Progenitor cell of endocrine pancreas (in vitro differentiated cells): ENCODE measurements around the gene NDUFS6. TPM values are rescaled to one million over a fixed set of nuclear protein-coding genes. Genes with fewer than 3 reads are reported as not detected.
A peak's percentile ranks its signal among the peaks of the same experiment; 100 is the strongest.

Experiments used
- DNase-seq: peaks from one replicate; pipeline ENCODE4 v3.0.0; 2021; ENCODE audit warnings: low spot score; ENCODE audit not compliant: unreplicated experiment
- H3K27ac Mint-ChIP-seq: 2 replicates; pipeline ENCODE4 v1.8.0; 2021; ENCODE audit warnings: mild to moderate bottlenecking, moderate library complexity, mixed read lengths
- H3K27me3 Mint-ChIP-seq: 2 replicates; pipeline ENCODE4 v1.8.0; 2021; ENCODE audit warnings: mixed read lengths
- H3K36me3 Mint-ChIP-seq: 2 replicates; pipeline ENCODE4 v1.8.0; 2022; ENCODE audit warnings: mixed read lengths; ENCODE audit not compliant: insufficient read depth
- H3K4me1 Mint-ChIP-seq: 2 replicates; pipeline ENCODE4 v1.8.0; 2021; ENCODE audit warnings: low read depth, mixed read lengths
- H3K4me3 Mint-ChIP-seq: 2 replicates; pipeline ENCODE4 v1.8.0; 2021; ENCODE audit warnings: low read depth, mild to moderate bottlenecking, moderate library complexity, mixed read lengths
- H3K9me3 Mint-ChIP-seq: 2 replicates; pipeline ENCODE4 v1.8.0; 2021; ENCODE audit warnings: low read depth, mixed read lengths
- CTCF ChIP-seq: fragments of 200-600 bp; sonication (generic); IDR thresholded peaks from one replicate; pipeline ENCODE4 v1.5.0; 2021; ENCODE audit warnings: antibody characterized with exemption, mild to moderate bottlenecking; ENCODE audit not compliant: unreplicated experiment
- long read RNA-seq: library from polyadenylated mRNA; unstranded; transcript quantifications from one replicate; pipeline ENCODE4 v2.0.0, GENCODE V29; 2020
- total RNA-seq: library from RNA; stranded (reverse); gene quantifications from 2 replicates; pipeline ENCODE4 v1.2.1, GENCODE V29; 2021

The NDUFS6 gene
- 33.0 and 36.4 TPM in 2 replicates for total RNA-seq
- long read RNA-seq, transcript NDUFS6-201 (4 exons, 1,082 nt) = major isoform, 10 of 17 reads
- long read RNA-seq, partial matches to known transcripts = 5 of 17 reads
- long read RNA-seq, other reads (novel, unspliced or antisense) = 2 of 17 reads

GRCh38 chr5:1801222-1801966 is at the start of gene NDUFS6:
Gene NDUFS6, plus strand, starts transcription at chr5:1801407. Its CDS starts 11 bp downstream, at chr5:1801418.
- Mint-ChIP-seq H3K27ac (peak within 1 kb of the TSS; percentile 99), H3K9me3 (no peaks in the 10 kb centered on the region), H3K4me1 (peaks cover 19% of the 10 kb centered on the region), H3K36me3 (peaks cover 7% of the 10 kb centered on the region), H3K4me3 (peak within 1 kb of the TSS; percentile 99), H3K27me3 (no peaks in the 10 kb centered on the region)
- peak; percentile 58 for DNase-seq
- peak; percentile 19 for TF ChIP-seq CTCF

- DNase-seq = no peak
- H3K27me3 Mint-ChIP-seq = peaks cover 15% of the 10 kb centered on the region
Measured at GRCh38 chr5:1751864-1752822, 49.1 kb upstream of the NDUFS6 start.

GRCh38 chr5:1752881-1753280 is 48.3 kb upstream of the NDUFS6 start:
- no peaks in the 10 kb centered on the region for H3K9me3 Mint-ChIP-seq
- H3K27ac Mint-ChIP-seq = no peak overlapping the region
- H3K4me3 Mint-ChIP-seq = no peak overlapping the region
- DNase-seq = no peak
- H3K27me3 Mint-ChIP-seq = peaks cover 14% of the 10 kb centered on the region
- TF ChIP-seq CTCF = no peak
- H3K36me3 Mint-ChIP-seq = no peaks in the 10 kb centered on the region
- peaks cover 10% of the 10 kb centered on the region for H3K4me1 Mint-ChIP-seq

More at GRCh38 chr5:1751864-1752822, 49.1 kb upstream of the NDUFS6 start:
- Mint-ChIP-seq H3K4me1 (peaks cover 10% of the 10 kb centered on the region), H3K4me3 (no peak overlapping the region), H3K9me3 (no peaks in the 10 kb centered on the region), H3K36me3 (no peaks in the 10 kb centered on the region), H3K27ac (no peak overlapping the region)
- no peak for TF ChIP-seq CTCF

GRCh38 chr5:1753490-1753889 is 47.7 kb upstream of the NDUFS6 start:
- peaks cover 9% of the 10 kb centered on the region for H3K27me3 Mint-ChIP-seq
- H3K4me3 Mint-ChIP-seq = no peak overlapping the region
- H3K27ac Mint-ChIP-seq = no peak overlapping the region
- H3K4me1 Mint-ChIP-seq = peaks cover 10% of the 10 kb centered on the region
- no peak for TF ChIP-seq CTCF
- no peaks in the 10 kb centered on the region for H3K36me3 Mint-ChIP-seq
- DNase-seq = no peak
- peaks cover 5% of the 10 kb centered on the region for H3K9me3 Mint-ChIP-seq
